ACHN (cell line): ENCODE measurements around the gene PERCC1.

Experiments
- DNase-seq: peaks from one replicate; pipeline ENCODE4 v3.0.0-alpha.2; 2015
- in situ Hi-C: cut with HindIII; loops from 2 replicates; pipeline ENCODE4 v1.10.0; 2017; ENCODE audit warnings: low sequenced_read_pairs, low pct_ligation_motif_present, low pct_unique_long_range_greater_than_20kb

PERCC1 gene

DNA sequence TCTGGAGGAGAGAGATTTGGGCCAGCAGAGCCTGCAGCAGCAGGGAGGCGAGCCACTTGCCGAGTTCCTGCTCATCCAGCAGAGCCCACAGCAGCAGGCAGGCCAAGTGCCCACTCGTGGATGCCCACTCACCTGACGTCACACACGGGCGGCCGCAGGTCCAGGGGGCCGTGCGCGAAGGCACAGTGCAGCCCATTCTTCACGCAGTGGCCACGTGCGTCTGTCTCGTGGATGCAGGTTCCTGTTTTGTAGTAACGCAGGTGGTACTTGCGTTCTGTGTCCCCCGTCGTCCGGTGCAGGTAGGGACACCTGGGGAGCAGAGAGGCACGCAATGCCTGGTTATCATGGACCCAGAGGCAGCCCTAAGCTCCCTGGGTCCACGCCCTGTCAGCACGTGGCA lies 27.8 kb upstream of the PERCC1 start:
- no peak for DNase-seq
- in situ Hi-C loops, result no loop called here

DNA sequence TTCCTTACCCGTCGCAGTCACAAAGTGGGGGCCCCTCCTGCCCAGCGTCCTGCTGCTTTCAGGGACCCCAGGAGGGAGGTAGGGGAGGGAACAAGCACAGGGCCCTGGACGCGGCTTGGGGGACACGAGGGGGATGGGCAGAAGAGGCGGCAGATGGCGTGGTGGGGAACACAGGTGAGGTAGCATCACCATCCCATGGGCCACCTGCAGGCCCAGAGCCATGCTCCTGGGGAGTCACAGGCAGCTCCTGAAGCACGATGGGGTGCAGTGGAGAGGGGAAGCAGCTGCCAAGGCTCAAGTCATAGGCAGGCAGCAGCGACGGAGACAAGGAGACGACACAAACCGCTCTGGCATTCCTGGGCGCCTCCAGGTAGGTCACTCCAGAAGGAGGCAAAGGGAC lies 27.1 kb upstream of the PERCC1 start:
- no peak for DNase-seq
- in situ Hi-C loops, result no loop called here

DNA sequence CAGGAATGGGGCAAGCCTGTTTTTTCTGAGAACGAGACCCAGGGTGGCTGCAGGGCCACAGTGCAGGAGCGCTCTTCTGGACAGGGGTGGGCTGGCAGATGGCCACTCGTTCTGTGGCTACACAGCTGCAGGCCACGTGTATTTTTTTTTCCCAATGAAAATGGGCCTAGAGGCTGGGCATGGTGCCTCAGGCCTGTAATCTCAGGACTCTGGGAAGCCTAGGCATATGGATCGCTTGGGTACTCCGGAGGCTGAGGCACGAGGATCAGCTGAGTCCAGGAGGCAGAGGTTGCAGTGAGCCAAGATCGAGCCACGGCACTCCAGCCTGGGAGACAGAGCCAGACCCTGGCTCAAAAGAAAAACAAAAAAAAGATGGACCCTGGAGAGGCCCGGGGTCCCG lies 23.1 kb upstream of the PERCC1 start:
- in situ Hi-C loops, result no loop called here
- DNase-seq, result no peak

DNA sequence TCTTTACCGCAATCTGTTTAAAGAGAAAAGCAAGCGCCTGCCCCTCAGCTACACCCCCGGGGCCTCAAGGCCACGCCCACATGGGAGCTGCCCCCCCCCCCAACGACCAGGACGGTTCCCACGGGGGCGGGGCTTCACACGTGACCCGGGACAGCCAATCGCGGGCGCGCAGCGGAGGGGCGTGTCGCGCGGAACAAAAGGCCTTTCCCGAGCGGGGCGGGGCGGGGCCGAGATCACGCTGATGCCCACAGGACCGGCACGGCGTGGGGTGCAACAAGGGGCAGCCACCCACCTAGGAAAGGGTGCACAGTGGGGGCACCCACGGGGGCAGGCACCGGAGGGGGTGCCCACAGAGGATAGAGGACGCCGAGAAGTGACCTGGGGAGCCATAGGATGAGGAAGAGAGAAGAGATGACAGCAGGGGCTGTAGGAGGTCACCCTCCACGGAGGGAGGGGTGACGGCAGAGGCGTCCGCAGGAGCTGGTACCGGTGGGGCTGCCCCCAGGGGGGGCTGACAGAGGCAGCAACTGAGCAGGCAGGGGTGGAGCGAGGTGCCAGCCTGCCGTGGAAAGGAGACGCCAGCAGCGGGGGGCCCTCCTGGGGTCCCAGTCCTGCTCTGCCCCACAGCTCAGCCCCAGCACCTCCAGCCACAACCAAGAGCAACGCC lies 22.6 kb upstream of the PERCC1 start:
- in situ Hi-C loops, result no loop called here
- peak; percentile 93 for DNase-seq

DNA sequence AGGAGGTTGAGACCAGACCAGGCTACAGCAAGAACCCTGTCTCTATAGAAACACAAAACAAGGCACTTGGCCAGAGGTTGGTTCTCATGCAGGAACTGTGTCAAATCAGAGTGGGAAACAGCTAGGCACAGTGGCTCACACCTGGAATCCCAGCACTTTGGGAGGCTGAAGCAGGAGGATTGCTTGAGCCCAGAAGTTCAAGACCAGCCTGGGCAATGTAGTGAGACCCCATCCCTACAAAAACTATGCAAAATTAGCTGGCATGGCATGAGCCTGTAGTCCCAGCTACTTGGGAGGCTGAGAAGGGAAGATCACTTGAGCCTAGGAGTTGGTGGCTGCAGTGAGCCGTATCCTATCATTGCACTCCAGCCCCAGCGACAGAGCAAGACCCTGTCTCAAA lies 18.0 kb upstream of the PERCC1 start:
- DNase-seq, result no peak
- in situ Hi-C loops, result no loop called here

DNA sequence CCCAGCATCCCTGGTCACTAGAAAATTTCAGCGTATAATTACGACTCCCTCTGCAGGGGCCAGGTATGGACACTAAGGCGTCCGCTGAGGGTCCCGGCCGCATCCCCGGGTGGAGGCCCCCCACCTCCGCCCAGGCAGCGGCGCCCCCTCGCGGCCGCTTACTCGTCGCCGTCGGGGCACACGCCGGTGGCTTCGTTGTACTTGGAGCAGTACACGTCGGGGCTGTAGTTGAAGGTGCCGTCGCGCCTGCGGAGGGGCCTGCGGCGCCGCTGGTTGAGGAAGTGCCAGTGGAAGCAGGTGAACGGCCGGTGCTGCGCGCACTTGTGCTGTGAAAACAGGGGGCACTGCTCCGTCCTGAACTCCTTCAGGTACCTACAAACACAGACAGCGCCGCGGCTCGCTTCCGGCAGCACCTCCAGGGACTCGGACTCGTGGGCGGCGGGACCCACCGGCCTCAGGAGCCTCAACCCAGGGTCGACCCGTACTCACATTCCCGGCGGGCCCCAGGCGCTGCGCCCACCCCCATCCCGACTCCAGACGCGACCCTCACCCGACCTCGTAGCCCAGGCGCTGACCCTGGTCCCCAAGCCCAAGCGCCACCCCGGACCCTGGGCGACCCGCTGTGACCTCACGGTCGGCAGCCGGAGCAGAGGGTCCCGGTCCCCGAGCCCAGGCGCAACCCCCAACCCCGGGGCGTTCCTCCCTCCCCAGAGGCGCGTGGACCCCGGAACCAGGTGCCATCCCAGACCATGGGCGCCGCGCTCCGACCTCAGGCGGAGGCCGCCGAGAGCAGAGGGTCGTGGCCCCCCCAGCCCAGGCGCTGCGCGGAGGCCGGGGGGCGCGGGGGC lies 17.0 kb upstream of the PERCC1 start:
- in situ Hi-C loops, result no loop called here
- DNase-seq, result peak; percentile 61

GRCh38 chr16:1414532-1415260 lies 16.2 kb upstream of the PERCC1 start, which contains the start of gene UNKL:
Gene UNKL, minus strand, starts transcription at chr16:1414704. Its CDS starts 13 bp downstream, at chr16:1414691.
- DNase-seq, result peak; percentile 75
- in situ Hi-C loops, result no loop called here

GRCh38 chr16:1416521-1416941 lies 14.3 kb upstream of the PERCC1 start:
- peak; percentile 48 for DNase-seq
- in situ Hi-C loops, result no loop called here

GRCh38 chr16:1420111-1420539 lies 10.8 kb upstream of the PERCC1 start:
- in situ Hi-C loops, result no loop called here
- DNase-seq, result no peak

GRCh38 chr16:1422076-1422475 lies 8.8 kb upstream of the PERCC1 start:
- DNase-seq, result no peak
- in situ Hi-C loops, result no loop called here

- in situ Hi-C loops, result no loop called here
- DNase-seq, result no peak
Measured at GRCh38 chr16:1424028-1424427, 6.8 kb upstream of the PERCC1 start.

GRCh38 chr16:1425616-1426370 lies 5.1 kb upstream of the PERCC1 start:
- in situ Hi-C loops, result no loop called here

DNA sequence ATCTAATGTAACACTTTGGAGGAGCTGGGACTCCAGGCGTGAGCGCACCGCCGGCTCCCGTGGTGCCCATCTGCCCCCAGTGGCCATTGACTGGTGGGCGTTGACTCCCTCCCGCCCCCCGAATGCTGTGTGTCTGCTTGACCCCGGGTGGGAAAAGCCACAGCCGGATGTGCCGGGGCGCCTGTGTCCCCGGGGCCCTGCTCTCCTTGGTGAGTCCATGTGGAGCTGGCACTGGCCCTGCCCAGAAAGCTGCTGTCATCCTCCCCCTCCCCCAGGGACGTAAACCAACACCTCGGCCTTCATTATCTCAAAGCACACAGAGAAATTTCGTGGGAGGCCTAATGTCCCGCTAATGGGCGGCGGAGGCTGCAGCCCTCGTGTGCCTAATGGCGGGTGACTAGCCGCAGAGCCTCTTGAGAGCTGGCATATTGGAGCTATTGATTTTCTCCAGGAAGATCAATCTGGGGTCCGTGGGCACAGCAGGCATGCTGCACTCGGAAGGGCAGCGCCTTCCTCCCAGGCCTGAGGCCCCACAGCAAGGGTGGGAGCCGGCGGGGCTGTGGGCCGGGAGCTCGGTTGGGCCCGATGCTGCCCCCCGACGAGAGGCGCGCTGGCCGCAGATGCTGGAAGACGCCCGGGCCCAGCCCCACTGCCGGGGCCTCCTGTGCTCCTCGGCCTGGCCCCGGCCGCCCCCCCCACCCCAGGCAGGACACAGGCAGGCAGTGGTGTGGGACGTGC lies 4.0 kb upstream of the PERCC1 start:
- in situ Hi-C loops, result no loop called here
- no peak for DNase-seq

More at GRCh38 chr16:1425616-1426370, 5.1 kb upstream of the PERCC1 start:
- no peak for DNase-seq

GRCh38 chr16:1427473-1428461 lies 3.1 kb upstream of the PERCC1 start:
- DNase-seq, result no peak
- in situ Hi-C loops, result no loop called here

DNA sequence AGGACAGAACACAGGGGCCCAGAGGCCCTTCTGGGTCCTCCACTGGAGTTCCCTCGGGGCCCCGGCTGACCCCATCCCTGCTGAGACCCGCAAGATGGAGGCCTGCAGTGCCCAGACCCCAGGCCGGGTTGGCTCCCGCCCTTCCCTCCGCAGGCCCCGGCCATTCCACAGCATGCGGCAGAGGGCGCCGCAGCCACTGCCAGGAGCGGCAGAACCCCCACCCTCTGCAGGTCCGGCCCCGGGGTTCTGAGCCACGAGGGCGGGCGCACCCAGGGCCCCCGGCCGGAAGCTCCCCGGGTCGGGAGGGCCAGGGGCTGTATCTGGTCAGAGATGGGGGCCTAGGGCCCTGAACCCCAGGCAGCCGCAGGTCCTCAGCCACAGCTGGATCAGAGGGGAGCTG lies 2.4 kb upstream of the PERCC1 start:
- DNase-seq, result no peak
- in situ Hi-C loops, result no loop called here

GRCh38 chr16:1429012-1429411 lies 1.9 kb upstream of the PERCC1 start:
- in situ Hi-C loops, result no loop called here
- DNase-seq, result no peak

GRCh38 chr16:1429631-1430030 lies 1.2 kb upstream of the PERCC1 start:
- in situ Hi-C loops, result loop anchor here (10.0 kb wide), 1 partner anchor 55 kb away; the partner anchor contains the start of gene PTX4
- no peak for DNase-seq
